GM21423 (cell line): ENCODE data around the gene C11orf71.
A peak's percentile ranks its signal among the peaks of the same experiment; 100 is the strongest.

Experiments
- ATAC-seq: cut with Tn5 transposase; IDR thresholded peaks from one replicate; pipeline ENCODE4 v1.9.1; 2021; ENCODE audit warnings: mild to moderate bottlenecking, moderate library complexity; ENCODE audit not compliant: unreplicated experiment

The C11orf71 gene

DNA sequence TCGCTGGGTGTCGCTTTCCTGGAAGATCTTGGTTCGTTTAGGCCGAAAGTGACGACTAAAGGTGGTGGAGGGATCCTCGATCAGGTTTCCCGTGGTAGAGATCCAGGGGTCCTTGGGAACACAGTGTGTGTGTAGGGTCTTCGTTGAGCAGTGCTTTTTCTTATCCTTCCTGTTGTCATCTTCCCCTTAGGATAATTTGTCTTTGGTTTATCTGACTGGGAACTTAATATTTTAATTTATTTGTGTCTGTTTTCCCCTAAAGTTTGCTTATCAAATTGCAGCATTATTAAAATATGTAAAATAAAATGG lies 558 bp upstream of the C11orf71 start:
- no peak for ATAC-seq

GRCh38 chr11:114399490-114400215 lies 658 bp downstream of the C11orf71 start:
- peak; percentile 16 for ATAC-seq

- no peak for ATAC-seq
Measured at GRCh38 chr11:114398303-114398920, 1.9 kb downstream of the C11orf71 start.

DNA sequence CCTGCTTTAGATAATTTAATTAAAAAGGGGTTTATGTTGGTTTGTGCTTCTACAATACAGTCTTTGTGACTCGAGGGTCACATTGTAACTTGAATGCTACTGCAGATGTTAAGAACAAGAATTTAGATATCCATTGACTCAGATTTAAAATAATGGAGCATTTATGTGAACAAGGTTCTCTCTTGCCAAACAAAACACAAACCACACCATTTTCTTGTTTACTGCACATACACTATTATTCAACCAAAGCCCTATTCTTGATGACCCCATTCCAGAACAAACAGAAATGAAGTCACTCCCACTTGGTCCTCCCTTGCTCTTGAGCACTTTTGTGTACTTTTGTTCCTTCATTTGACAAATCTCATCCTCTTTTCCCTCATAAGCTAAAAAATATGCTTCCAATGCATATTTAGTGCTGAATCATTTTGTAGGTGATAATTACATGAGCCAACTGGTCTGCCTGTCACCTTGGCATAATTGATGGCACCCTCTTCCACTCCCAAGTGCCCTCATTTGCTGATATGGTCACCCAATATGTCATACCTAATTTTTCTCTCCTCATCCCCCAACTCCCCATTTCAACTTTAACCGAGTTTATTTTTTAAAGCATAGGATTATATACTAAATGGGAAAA lies 2.8 kb downstream of the C11orf71 start:
- ATAC-seq = no peak

GRCh38 chr11:114396916-114397315 lies 3.4 kb downstream of the C11orf71 start:
- ATAC-seq = no peak

GRCh38 chr11:114395736-114396135 lies 4.6 kb downstream of the C11orf71 start:
- no peak for ATAC-seq

GRCh38 chr11:114392735-114393667 lies 7.3 kb downstream of the C11orf71 start:
- no peak for ATAC-seq

- no peak for ATAC-seq
Measured at GRCh38 chr11:114386545-114386944, 13.8 kb downstream of the C11orf71 start.

DNA sequence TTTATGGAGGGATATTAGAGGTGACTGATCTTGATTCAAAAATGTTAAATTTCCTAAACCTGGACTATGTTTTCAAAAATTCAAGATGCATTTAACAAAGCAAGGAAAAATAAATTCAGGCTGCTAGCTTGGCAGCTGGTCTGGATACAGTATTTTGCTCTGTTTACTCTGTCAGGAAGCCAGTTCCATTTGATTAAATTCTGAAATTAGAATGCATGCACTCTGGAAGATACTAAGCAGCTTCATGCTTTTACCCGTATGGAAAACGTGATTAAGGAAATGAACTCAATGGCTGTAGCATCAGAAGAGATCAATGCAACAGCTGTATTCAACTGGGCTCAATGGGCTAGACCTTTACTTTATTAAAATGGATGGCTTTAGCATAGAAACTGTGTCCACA lies 14.2 kb downstream of the C11orf71 start:
- ATAC-seq = no peak

- ATAC-seq = no peak
Measured at GRCh38 chr11:114384487-114384886, 15.8 kb downstream of the C11orf71 start.

GRCh38 chr11:114382509-114382908 lies 17.8 kb downstream of the C11orf71 start:
- no peak for ATAC-seq

- ATAC-seq = no peak
Measured at GRCh38 chr11:114379394-114380069, 20.8 kb downstream of the C11orf71 start.

GRCh38 chr11:114377612-114378267 lies 22.6 kb downstream of the C11orf71 start:
- no peak for ATAC-seq

DNA sequence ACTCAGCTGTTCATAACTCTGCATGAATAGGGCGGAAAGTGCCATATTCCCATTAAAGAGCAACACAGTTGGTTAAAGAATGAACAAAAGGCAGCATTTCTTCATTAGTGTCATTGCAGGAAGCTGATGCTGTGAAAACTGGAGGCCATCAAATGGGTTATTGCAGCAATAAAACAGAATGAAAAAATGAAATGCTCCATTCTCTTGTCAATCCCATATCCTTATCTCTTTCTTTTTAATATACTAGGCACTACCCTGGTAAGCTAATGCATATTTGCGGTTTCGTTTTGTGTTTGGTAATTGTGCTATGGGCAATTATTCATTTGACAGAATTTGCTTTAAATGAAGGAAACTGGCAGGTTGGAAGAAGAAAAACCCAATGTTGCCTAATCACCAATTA lies 25.3 kb downstream of the C11orf71 start:
- ATAC-seq = no peak

DNA sequence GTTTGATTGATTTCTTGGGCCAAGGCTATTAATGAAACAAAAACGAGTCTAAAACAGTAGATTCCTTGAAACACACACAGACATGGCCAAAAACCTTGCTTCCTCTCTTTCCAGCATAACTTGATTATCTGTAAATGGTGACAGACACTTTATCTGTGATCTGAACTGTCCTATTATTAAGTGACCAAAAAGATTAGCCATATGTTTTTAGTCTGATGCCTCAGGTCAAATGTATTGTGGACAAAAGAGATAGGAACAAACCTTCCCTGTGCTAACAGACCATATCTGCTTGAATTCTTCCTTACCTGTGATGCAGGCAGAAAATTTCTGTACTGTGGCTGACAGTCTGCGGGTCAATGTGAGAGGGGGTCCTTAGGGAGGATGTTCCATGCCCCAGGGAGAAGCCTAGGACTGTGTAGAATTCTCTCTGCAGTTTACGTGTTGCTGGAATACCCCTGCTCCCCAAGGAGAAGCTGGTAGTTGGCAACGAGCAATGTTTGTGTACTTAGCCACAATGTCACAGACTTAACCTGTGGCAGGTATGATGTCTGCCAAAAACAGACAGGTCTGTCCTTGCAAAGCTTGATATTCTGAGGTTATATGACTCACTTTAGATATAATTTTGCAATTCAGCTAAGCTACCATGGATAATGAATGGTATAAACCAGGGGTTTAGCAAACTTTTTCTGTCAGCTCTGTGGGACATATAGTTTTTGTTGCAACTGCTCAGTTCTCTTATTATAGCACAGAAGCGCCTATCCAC lies 31.2 kb downstream of the C11orf71 start:
- ATAC-seq = no peak

GRCh38 chr11:114367244-114367957 lies 32.9 kb downstream of the C11orf71 start:
- no peak for ATAC-seq

DNA sequence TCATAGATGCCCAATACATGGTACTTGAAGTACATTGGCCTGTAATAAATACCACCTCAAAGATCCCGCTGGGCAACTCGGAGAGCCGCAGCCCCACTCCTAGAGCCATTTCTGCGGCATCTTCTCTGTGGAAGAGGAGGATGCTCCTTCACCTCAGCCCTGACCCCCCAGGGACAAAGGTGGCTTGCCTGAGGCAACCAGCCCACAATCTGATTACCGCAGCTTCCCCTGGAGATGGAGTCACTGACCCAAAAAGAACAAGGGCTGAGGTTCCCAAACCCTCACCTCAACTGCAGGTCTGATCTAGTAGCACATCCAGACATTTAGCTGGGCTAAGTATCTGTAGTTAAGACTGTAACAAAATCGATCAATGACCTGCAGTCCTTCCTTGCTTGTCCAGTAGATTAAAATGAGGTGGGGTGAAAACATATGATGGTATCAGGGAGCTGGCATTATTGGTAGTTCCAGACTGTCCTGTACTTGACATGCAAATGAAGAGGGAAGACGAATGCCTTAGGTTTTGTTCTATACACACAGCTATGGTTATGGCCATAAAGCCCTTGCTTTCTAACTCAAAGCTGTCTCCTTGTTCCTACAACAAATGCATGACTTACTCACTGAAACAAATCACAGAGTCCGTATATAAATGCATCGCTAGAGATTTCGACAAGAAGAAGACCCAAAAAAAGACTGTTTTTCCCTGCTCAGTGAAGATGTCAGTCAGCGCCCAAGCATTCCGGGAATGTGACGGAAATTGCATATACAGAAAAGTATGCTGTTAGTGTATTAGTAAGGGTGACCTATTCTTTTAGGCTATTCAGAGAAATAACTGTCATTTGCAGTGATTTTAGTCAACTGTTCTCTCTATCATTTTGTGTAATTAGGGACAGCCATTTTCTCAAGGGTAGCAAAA lies 33.7 kb downstream of the C11orf71 start:
- ATAC-seq = no peak

GRCh38 chr11:114362958-114363357 lies 37.4 kb downstream of the C11orf71 start:
- ATAC-seq = no peak
